GM18868 (cell line): ENCODE results near the gene VPS51.
A peak's percentile ranks its signal among the peaks of the same experiment; 100 is the strongest.

ENCODE experiments used
- ATAC-seq: cut with Tn5 transposase; IDR thresholded peaks from one replicate; pipeline ENCODE4 v1.9.1; 2021; ENCODE audit warnings: mild to moderate bottlenecking, moderate library complexity; ENCODE audit not compliant: unreplicated experiment

VPS51 gene

GRCh38 chr11:65104628-65105027 is 8.6 kb downstream of the VPS51 start:
- no peak for ATAC-seq

- no peak for ATAC-seq
Observed at GRCh38 chr11:65107078-65107477, 11.1 kb downstream of the VPS51 start.

- ATAC-seq: no peak
Observed at GRCh38 chr11:65107751-65108468, 11.9 kb downstream of the VPS51 start.

GRCh38 chr11:65108469-65109123 is 12.6 kb downstream of the VPS51 start:
- ATAC-seq: no peak

- no peak for ATAC-seq
Observed at GRCh38 chr11:65109231-65110198, 13.5 kb downstream of the VPS51 start.

- no peak for ATAC-seq
Observed at GRCh38 chr11:65110354-65110861, 14.4 kb downstream of the VPS51 start.

GRCh38 chr11:65111159-65111743 is 15.2 kb downstream of the VPS51 start:
- ATAC-seq: no peak

GRCh38 chr11:65111744-65112545 is 15.9 kb downstream of the VPS51 start, which contains the start of gene TM7SF2:
TSS of gene TM7SF2 (plus strand) at chr11:65111872. CDS start at chr11:65112016, 144 bp downstream.
- ATAC-seq: peak; percentile 64

GRCh38 chr11:65112546-65113360 is 16.7 kb downstream of the VPS51 start:
- ATAC-seq: peak; percentile 30

GRCh38 chr11:65113361-65113756 is 17.3 kb downstream of the VPS51 start:
- ATAC-seq: no peak

GRCh38 chr11:65113839-65114238 is 17.8 kb downstream of the VPS51 start:
- ATAC-seq: no peak

GRCh38 chr11:65114538-65115171 is 18.6 kb downstream of the VPS51 start:
- no peak for ATAC-seq

- no peak for ATAC-seq
Observed at GRCh38 chr11:65115361-65116082, 19.5 kb downstream of the VPS51 start.

- ATAC-seq: no peak
Observed at GRCh38 chr11:65116370-65117205, 20.6 kb downstream of the VPS51 start.

GRCh38 chr11:65117206-65118096 is 21.4 kb downstream of the VPS51 start, which contains the start of gene ZNHIT2:
TSS of gene ZNHIT2 (minus strand) at chr11:65117701. CDS start at chr11:65117653, 48 bp downstream.
- ATAC-seq: peak; percentile 56
